Adrenal gland (tissue), 5 donors: Measurements from ENCODE around the gene SCP2.

Source experiments
- CTCF ChIP-seq, 6 experiments: fragments of 450-650 bp in 4 of 6; fragments of 200-600 bp in 2 of 6; sonication (generic) in 1 of 6; IDR thresholded peaks; 1 replicate in 5 of 6; 2 replicates in 1 of 6; pipeline versions ENCODE4 v1.5.1 to v1.8.0; 2016 to 2021; ENCODE audit warnings: antibody characterized with exemption in 6 of 6, mild to moderate bottlenecking in 2 of 6, moderate library complexity in 1 of 6
- POLR2A ChIP-seq, 2 donors: fragments of 450-650 bp; IDR thresholded peaks; one replicate each; pipeline ENCODE4 v1.6.1; 2017; ENCODE audit warnings: antibody characterized with exemption in 2 of 2, mild to moderate bottlenecking in 2 of 2, moderate library complexity in 1 of 2
- donor health status: DM: no; HTN: no; CAD: no.

- TF ChIP-seq CTCF (IDR thresholded peaks at IDR 0.05) (no peak), POLR2A (IDR thresholded peaks at IDR 0.05) (no peak)
Measured at GRCh38 chr1:53078333-53079101, 151.4 kb downstream of the SCP2 start.
